PC-3 (cell line): ENCODE results near the gene GOLGA8H. TPM values are rescaled to one million over a fixed set of nuclear protein-coding genes. Genes with fewer than 3 reads are reported as not detected.
"Not testable (repeated sequence)": the region's sequence is repeated elsewhere in the genome, so short reads cannot be mapped to it uniquely, and the experiment has no call there.

Source experiments
- ATAC-seq: fragments of 200-7000 bp; cut with Tn5 transposase; 2 replicates; pipeline ENCODE4 v1.9.1; 2020; ENCODE audit warnings: mild to moderate bottlenecking, moderate library complexity
- Bru-seq: library from RNA; stranded (reverse); fragments of 400-500 nt; gene quantifications from one replicate; lab custom pipeline; 2021; lab: Mats Ljungman, UMichigan
- BruChase-seq, 2 experiments: library from RNA; stranded (reverse); fragments of 400-500 nt; gene quantifications; one replicate each; lab custom pipeline; 2021; lab: Mats Ljungman, UMichigan
- BruUV-seq: library from RNA; stranded (reverse); fragments of 400-500 nt; replicated peaks from 2 replicates; lab custom pipeline; 2021; lab: Mats Ljungman, UMichigan
- CTCF ChIA-PET: fragments of 300-600 bp; sonication (Branson Sonifier 250); formaldehyde crosslinking; loops from one replicate; lab custom pipeline; 2022; ENCODE audit warnings: antibody characterized with exemption; lab: Charles Lee
- POLR2A ChIA-PET: fragments of 300-600 bp; sonication (Branson Sonifier 250); formaldehyde crosslinking; loops from one replicate; lab custom pipeline; 2022; ENCODE audit warnings: antibody characterized with exemption; ENCODE audit not compliant: unreplicated experiment; lab: Charles Lee
- DNase-seq: peaks from one replicate; pipeline ENCODE4 v3.0.0-alpha.2; 2015
- H2AFZ ChIP-seq: fragments of 300-600 bp; sonication (generic); 2 replicates; pipeline ENCODE4 v1.6.0; 2016; ENCODE audit warnings: antibody characterized with exemption, low read length
- H3F3A ChIP-seq: fragments of 300-600 bp; sonication (generic); one replicate; pipeline ENCODE4 v1.6.0; 2017; ENCODE audit warnings: antibody characterized with exemption, low read length, control low read depth, mild to moderate bottlenecking; ENCODE audit not compliant: unreplicated experiment
- H3K27ac ChIP-seq: fragments of 300-600 bp; sonication (generic); 2 replicates; pipeline ENCODE4 v1.5.1; 2016; ENCODE audit warnings: mild to moderate bottlenecking, low read length
- H3K27me3 ChIP-seq: fragments of 300-600 bp; sonication (generic); 2 replicates; pipeline ENCODE4 v1.6.1; 2016; ENCODE audit warnings: low read length, mixed read lengths
- H3K36me3 ChIP-seq: fragments of 300-600 bp; sonication (generic); 2 replicates; pipeline ENCODE4 v1.6.1; 2016; ENCODE audit warnings: low read depth, mixed run types, low read length, mixed read lengths
- H3K4me1 ChIP-seq: fragments of 300-600 bp; sonication (generic); 2 replicates; pipeline ENCODE4 v1.5.1; 2016; ENCODE audit warnings: low read length; ENCODE audit not compliant: insufficient read depth
- H3K4me2 ChIP-seq: fragments of 300-600 bp; sonication (generic); 2 replicates; pipeline ENCODE4 v1.6.0; 2016; ENCODE audit warnings: low read length
- H3K4me3 ChIP-seq: fragments of 300-600 bp; sonication (generic); 2 replicates; pipeline ENCODE4 v1.5.1; 2016; ENCODE audit warnings: mild to moderate bottlenecking, low read length, mixed read lengths
- H3K79me2 ChIP-seq: fragments of 300-600 bp; sonication (generic); 2 replicates; pipeline ENCODE4 v1.6.1; 2017; ENCODE audit warnings: low read length, mixed read lengths
- H3K9ac ChIP-seq: fragments of 300-600 bp; sonication (generic); 2 replicates; pipeline ENCODE4 v1.6.0; 2016; ENCODE audit warnings: mild to moderate bottlenecking, low read length
- H3K9me2 ChIP-seq: fragments of 300-600 bp; sonication (generic); replicated peaks from 2 replicates; pipeline ENCODE4 v1.6.1; 2016; ENCODE audit warnings: mixed run types, low read length, mixed read lengths
- H3K9me3 ChIP-seq: fragments of 300-600 bp; sonication (generic); 2 replicates; pipeline ENCODE4 v1.6.1; 2016; ENCODE audit warnings: low read length, mixed read lengths
- H4K20me1 ChIP-seq: fragments of 300-600 bp; sonication (generic); 2 replicates; pipeline ENCODE4 v1.6.1; 2016; ENCODE audit warnings: low read length, mixed read lengths
- intact Hi-C: fragments of 100-400 bp; cut with micrococcal nuclease; formaldehyde crosslinking; loops from 2 replicates; pipeline ENCODE4 v1.9.0; 2023
- long read RNA-seq: library from polyadenylated mRNA; unstranded; transcript quantifications from one replicate; pipeline ENCODE4 v2.0.0, GENCODE V29; 2021; ENCODE audit not compliant: unreplicated experiment
- total RNA-seq: library from RNA; depleted of rRNA; stranded (reverse); fragments of >200 nt; gene quantifications from 2 replicates; pipeline ENCODE4 v1.2.3, GENCODE V29; 2014; rRNA removed

GOLGA8H gene
- total RNA-seq (0.84 and 1.0 TPM in 2 replicates), Bru-seq, nascent RNA (percentile 35 among the genes with signal in this experiment), BruChase-seq, experiment 1, labeled RNA remaining after a 6-hour chase (percentile 40 among the genes with signal in this experiment), BruChase-seq, experiment 2, labeled RNA remaining after a 2-hour chase (percentile 42 among the genes with signal in this experiment)
- long read RNA-seq, partial matches to known transcripts, result 0 of 1 reads
- long read RNA-seq, other reads (novel, unspliced or antisense), result 1 of 1 reads

GRCh38 chr15:30603796-30604195 lies at the start of gene GOLGA8H:
Gene GOLGA8H (plus strand): TSS chr15:30604028. CDS start chr15:30604126, 98 bp downstream.
- BruUV-seq, H2AFZ ChIP-seq, H3K9me2 ChIP-seq, H3K4me1 ChIP-seq, intact Hi-C loops, H3K9ac ChIP-seq, ATAC-seq, H3K36me3 ChIP-seq, DNase-seq, POLR2A ChIA-PET, H3K9me3 ChIP-seq, H3K4me3 ChIP-seq, H3F3A ChIP-seq, CTCF ChIA-PET, H3K27ac ChIP-seq, H3K79me2 ChIP-seq, H4K20me1 ChIP-seq, H3K4me2 ChIP-seq, H3K27me3 ChIP-seq: not testable (repeated sequence)

GRCh38 chr15:30566949-30567348 lies 36.9 kb upstream of the GOLGA8H start:
- H3K36me3 ChIP-seq, H3K4me1 ChIP-seq, H3F3A ChIP-seq, H4K20me1 ChIP-seq, H3K27ac ChIP-seq, intact Hi-C loops, H3K4me2 ChIP-seq, H3K79me2 ChIP-seq, H3K9ac ChIP-seq, H3K27me3 ChIP-seq, POLR2A ChIA-PET, H2AFZ ChIP-seq, BruUV-seq, H3K4me3 ChIP-seq, H3K9me2 ChIP-seq, CTCF ChIA-PET, H3K9me3 ChIP-seq: not testable (repeated sequence)
- peak; percentile 0 for DNase-seq
- peak; percentile 81 for ATAC-seq

- H2AFZ ChIP-seq, H3K27ac ChIP-seq, H3K4me1 ChIP-seq, H3K9me3 ChIP-seq, H3K27me3 ChIP-seq, H3K4me3 ChIP-seq, DNase-seq, H3K9ac ChIP-seq, H3K36me3 ChIP-seq, H3K4me2 ChIP-seq, intact Hi-C loops, H4K20me1 ChIP-seq, BruUV-seq, CTCF ChIA-PET, H3K9me2 ChIP-seq, POLR2A ChIA-PET, H3F3A ChIP-seq, H3K79me2 ChIP-seq: not testable (repeated sequence)
- ATAC-seq, result peak; percentile 71
Observed at GRCh38 chr15:30573012-30573491, 30.8 kb upstream of the GOLGA8H start.

GRCh38 chr15:30579394-30579970 lies 24.3 kb upstream of the GOLGA8H start:
- CTCF ChIA-PET, BruUV-seq: not testable (repeated sequence)
- peak; percentile 48; the same call in 1 of the 2 replicates for ATAC-seq

GRCh38 chr15:30580716-30581115 lies 23.1 kb upstream of the GOLGA8H start:
- H3K36me3 ChIP-seq, DNase-seq, H3K27me3 ChIP-seq, H3K9ac ChIP-seq, H3F3A ChIP-seq, BruUV-seq, H3K4me2 ChIP-seq, H3K4me1 ChIP-seq, H4K20me1 ChIP-seq, intact Hi-C loops, H3K79me2 ChIP-seq, CTCF ChIA-PET, H3K9me2 ChIP-seq, ATAC-seq, H3K27ac ChIP-seq, H3K4me3 ChIP-seq, H3K9me3 ChIP-seq, H2AFZ ChIP-seq, POLR2A ChIA-PET: not testable (repeated sequence)

More at GRCh38 chr15:30579394-30579970, 24.3 kb upstream of the GOLGA8H start:
- H3K9me2 ChIP-seq, intact Hi-C loops, H3K9ac ChIP-seq, H3K9me3 ChIP-seq, H3K79me2 ChIP-seq, DNase-seq, H4K20me1 ChIP-seq, POLR2A ChIA-PET, H3F3A ChIP-seq, H3K27ac ChIP-seq, H3K27me3 ChIP-seq, H3K36me3 ChIP-seq, H2AFZ ChIP-seq, H3K4me3 ChIP-seq, H3K4me1 ChIP-seq, H3K4me2 ChIP-seq: not testable (repeated sequence)

- H3K79me2 ChIP-seq, ATAC-seq, H4K20me1 ChIP-seq, H3K9me2 ChIP-seq, CTCF ChIA-PET, H3K9ac ChIP-seq, DNase-seq, BruUV-seq, H3K27me3 ChIP-seq, H2AFZ ChIP-seq, intact Hi-C loops, H3K4me1 ChIP-seq, H3K36me3 ChIP-seq, H3F3A ChIP-seq, H3K27ac ChIP-seq, POLR2A ChIA-PET, H3K4me2 ChIP-seq, H3K9me3 ChIP-seq, H3K4me3 ChIP-seq: not testable (repeated sequence)
Observed at GRCh38 chr15:30598953-30599352, 4.9 kb upstream of the GOLGA8H start.
